Panc1 (cell line): ENCODE measurements around the gene UNC119B. TPM values are rescaled to one million over a fixed set of nuclear protein-coding genes. Genes with fewer than 3 reads are reported as not detected.

Experiments used
- ATAC-seq: fragments of 200-7000 bp; cut with Tn5 transposase; 2 replicates; pipeline ENCODE4 v1.9.1; 2020; ENCODE audit warnings: mild to moderate bottlenecking, moderate library complexity
- BruUV-seq: library from RNA; stranded (reverse); fragments of 400-500 nt; replicated peaks from 2 replicates; lab custom pipeline; 2021; lab: Mats Ljungman, UMichigan
- CTCF ChIA-PET: fragments of 300-600 bp; sonication (Branson Sonifier 250); formaldehyde crosslinking; loops from one replicate; lab custom pipeline; 2022; ENCODE audit warnings: antibody characterized with exemption; lab: Charles Lee
- POLR2A ChIA-PET: fragments of 300-600 bp; sonication (Branson Sonifier 250); formaldehyde crosslinking; loops from one replicate; lab custom pipeline; 2022; ENCODE audit warnings: antibody characterized with exemption; lab: Charles Lee
- DNase-seq: peaks from one replicate; pipeline ENCODE4 v3.0.0-alpha.2; 2010; ENCODE audit warnings: low read depth, low spot score
- H3K27ac ChIP-seq: 2 replicates; pipeline ENCODE4 v1.5.1; 2011; ENCODE audit warnings: mild to moderate bottlenecking, low read length, inconsistent platforms
- H3K27me3 ChIP-seq: fragments of 200-500 bp; sonication (Bioruptor generic); 2 replicates; pipeline ENCODE4 v1.6.0; 2014; ENCODE audit warnings: low read length, inconsistent platforms; ENCODE audit not compliant: control insufficient read depth, insufficient read depth
- H3K36me3 ChIP-seq: fragments of 200-500 bp; sonication (Bioruptor generic); 2 replicates; pipeline ENCODE4 v1.5.1; 2014; ENCODE audit warnings: inconsistent platforms, mild to moderate bottlenecking, low read length, moderate library complexity; ENCODE audit not compliant: control insufficient read depth, insufficient read depth
- H3K4me1 ChIP-seq: 2 replicates; pipeline ENCODE4 v1.5.1; 2011; ENCODE audit warnings: inconsistent platforms, mild to moderate bottlenecking, low read length, moderate library complexity; ENCODE audit not compliant: control insufficient read depth, insufficient read depth
- H3K4me3 ChIP-seq, 2 experiments: 2 replicates each; pipeline ENCODE4 v1.5.1; 2011 to 2012; ENCODE audit warnings: low read depth in 2 of 2, low read length in 2 of 2, mild to moderate bottlenecking in 2 of 2, inconsistent platforms in 1 of 2, moderate library complexity in 1 of 2
- H3K9me3 ChIP-seq: fragments of 200-500 bp; sonication (Bioruptor generic); 2 replicates; pipeline ENCODE4 v1.5.1; 2014; ENCODE audit warnings: low read depth, mild to moderate bottlenecking, inconsistent platforms, low read length, moderate library complexity; ENCODE audit not compliant: control insufficient read depth, insufficient read depth
- CTCF ChIP-seq: fragments of 450-650 bp; IDR thresholded peaks from 2 replicates; pipeline ENCODE4 v1.5.1; 2017; ENCODE audit warnings: mild to moderate bottlenecking
- POLR2AphosphoS5 ChIP-seq: IDR thresholded peaks from 2 replicates; pipeline ENCODE4 v1.6.1; 2012; ENCODE audit warnings: mild to moderate bottlenecking, low read depth, low read length, moderate library complexity
- SIN3A ChIP-seq: IDR thresholded peaks from 2 replicates; pipeline ENCODE4 v1.6.1; 2012; ENCODE audit warnings: low read depth, mild to moderate bottlenecking, low read length, moderate library complexity, borderline replicate concordance; ENCODE audit not compliant: insufficient read depth
- TCF7L2 ChIP-seq: IDR thresholded peaks from 2 replicates; pipeline ENCODE4 v1.6.1; 2011; ENCODE audit warnings: mild to moderate bottlenecking, low read depth, low read length, inconsistent platforms
- in situ Hi-C: cut with HindIII; loops from 2 replicates; pipeline ENCODE4 v1.10.0; 2016; ENCODE audit warnings: low sequenced_read_pairs, low pct_unique_long_range_greater_than_20kb
- intact Hi-C: fragments of 100-400 bp; cut with micrococcal nuclease; formaldehyde crosslinking; loops from one replicate; pipeline ENCODE4 v1.10.0; 2022; ENCODE audit not compliant: unreplicated experiment
- total RNA-seq: library from RNA; stranded (reverse); gene quantifications from one replicate; pipeline ENCODE4 v1.2.1, GENCODE V29; 2021; ENCODE audit not compliant: unreplicated experiment
- TF ChIP-seq, protein P1 (sequence below), 2 experiments: IDR thresholded peaks; 2 replicates each; pipeline ENCODE4 v1.6.1; 2011 to 2012; ENCODE audit warnings: low read depth in 2 of 2, control low read depth in 1 of 2, low read length in 1 of 2, mild to moderate bottlenecking in 1 of 2, moderate library complexity in 1 of 2; ENCODE audit not compliant: insufficient read depth in 1 of 2

UNC119B gene
- total RNA-seq, 1 experiment from 2014 or later = 26.0 TPM

- no peak overlapping the region for H3K27ac ChIP-seq
- BruUV-seq = no TSS peak
- H3K4me3 ChIP-seq = no peak overlapping the region
- DNase-seq = no peak
- no peak for ATAC-seq
- in situ Hi-C loops (no loop called here), intact Hi-C loops (no loop called here)
- H3K4me1 ChIP-seq = no peaks in the 10 kb centered on the region
- TF ChIP-seq CTCF (no peak), SIN3A (no peak), POLR2AphosphoS5 (no peak), TCF7L2 (no peak)
- TF ChIP-seq, protein P1, sequence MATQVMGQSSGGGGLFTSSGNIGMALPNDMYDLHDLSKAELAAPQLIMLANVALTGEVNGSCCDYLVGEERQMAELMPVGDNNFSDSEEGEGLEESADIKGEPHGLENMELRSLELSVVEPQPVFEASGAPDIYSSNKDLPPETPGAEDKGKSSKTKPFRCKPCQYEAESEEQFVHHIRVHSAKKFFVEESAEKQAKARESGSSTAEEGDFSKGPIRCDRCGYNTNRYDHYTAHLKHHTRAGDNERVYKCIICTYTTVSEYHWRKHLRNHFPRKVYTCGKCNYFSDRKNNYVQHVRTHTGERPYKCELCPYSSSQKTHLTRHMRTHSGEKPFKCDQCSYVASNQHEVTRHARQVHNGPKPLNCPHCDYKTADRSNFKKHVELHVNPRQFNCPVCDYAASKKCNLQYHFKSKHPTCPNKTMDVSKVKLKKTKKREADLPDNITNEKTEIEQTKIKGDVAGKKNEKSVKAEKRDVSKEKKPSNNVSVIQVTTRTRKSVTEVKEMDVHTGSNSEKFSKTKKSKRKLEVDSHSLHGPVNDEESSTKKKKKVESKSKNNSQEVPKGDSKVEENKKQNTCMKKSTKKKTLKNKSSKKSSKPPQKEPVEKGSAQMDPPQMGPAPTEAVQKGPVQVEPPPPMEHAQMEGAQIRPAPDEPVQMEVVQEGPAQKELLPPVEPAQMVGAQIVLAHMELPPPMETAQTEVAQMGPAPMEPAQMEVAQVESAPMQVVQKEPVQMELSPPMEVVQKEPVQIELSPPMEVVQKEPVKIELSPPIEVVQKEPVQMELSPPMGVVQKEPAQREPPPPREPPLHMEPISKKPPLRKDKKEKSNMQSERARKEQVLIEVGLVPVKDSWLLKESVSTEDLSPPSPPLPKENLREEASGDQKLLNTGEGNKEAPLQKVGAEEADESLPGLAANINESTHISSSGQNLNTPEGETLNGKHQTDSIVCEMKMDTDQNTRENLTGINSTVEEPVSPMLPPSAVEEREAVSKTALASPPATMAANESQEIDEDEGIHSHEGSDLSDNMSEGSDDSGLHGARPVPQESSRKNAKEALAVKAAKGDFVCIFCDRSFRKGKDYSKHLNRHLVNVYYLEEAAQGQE (IDR thresholded peaks at IDR 0.05; ENCODE audit: insufficient read depth in 1 of 2, low read depth in 2 of 2, low read length in 1 of 2) = no peak
- H3K36me3 ChIP-seq = no peaks in the 10 kb centered on the region
- H3K27me3 ChIP-seq = no peaks in the 10 kb centered on the region
- no peaks in the 10 kb centered on the region for H3K9me3 ChIP-seq
- CTCF ChIA-PET = no interaction called here
- POLR2A ChIA-PET = interaction anchor here (0.6 kb wide), 1 partner anchor 105 kb away, joined by 5 read pairs; no protein-coding TSS in a partner anchor
These were observed 23.3 kb downstream of the UNC119B start for GRCh38 chr12:120733574-120733973.

- no peak for TF ChIP-seq POLR2AphosphoS5
- TF ChIP-seq SIN3A = no peak
- TF ChIP-seq CTCF = no peak
- Histone ChIP-seq H3K4me3 (no peak overlapping the region), H3K9me3 (no peaks in the 10 kb centered on the region), H3K27ac (no peak overlapping the region), H3K4me1 (no peaks in the 10 kb centered on the region), H3K27me3 (no peaks in the 10 kb centered on the region), H3K36me3 (no peaks in the 10 kb centered on the region)
- intact Hi-C loops (no loop called here), in situ Hi-C loops (no loop called here)
- POLR2A ChIA-PET = interaction anchor here (0.6 kb wide), 1 partner anchor 106 kb away, joined by 5 read pairs; no protein-coding TSS in a partner anchor
- DNase-seq = no peak
- BruUV-seq = no TSS peak
- CTCF ChIA-PET = no interaction called here
- no peak for ATAC-seq
These were observed 24.0 kb downstream of the UNC119B start for GRCh38 chr12:120734210-120734609.
